ENCODE results near the gene ENPP7. TPM values are rescaled to one million over a fixed set of nuclear protein-coding genes. Genes with fewer than 3 reads are reported as not detected.

The ENPP7 gene
- total RNA-seq, 1 donor from 2014 or later = not detected

- peaks cover 6% of the 10 kb centered on the region for H3K27me3 ChIP-seq (ENCODE audit: control insufficient read depth, insufficient read depth, low read length)
- DNase-seq (ENCODE audit: low read depth) = no peak
- no peak overlapping the region for H3K4me3 ChIP-seq (ENCODE audit: low read depth, low read length)
- no peaks in the 10 kb centered on the region for H3K36me3 ChIP-seq (ENCODE audit: control insufficient read depth, insufficient read depth, low read length)
- TF ChIP-seq, protein P1, sequence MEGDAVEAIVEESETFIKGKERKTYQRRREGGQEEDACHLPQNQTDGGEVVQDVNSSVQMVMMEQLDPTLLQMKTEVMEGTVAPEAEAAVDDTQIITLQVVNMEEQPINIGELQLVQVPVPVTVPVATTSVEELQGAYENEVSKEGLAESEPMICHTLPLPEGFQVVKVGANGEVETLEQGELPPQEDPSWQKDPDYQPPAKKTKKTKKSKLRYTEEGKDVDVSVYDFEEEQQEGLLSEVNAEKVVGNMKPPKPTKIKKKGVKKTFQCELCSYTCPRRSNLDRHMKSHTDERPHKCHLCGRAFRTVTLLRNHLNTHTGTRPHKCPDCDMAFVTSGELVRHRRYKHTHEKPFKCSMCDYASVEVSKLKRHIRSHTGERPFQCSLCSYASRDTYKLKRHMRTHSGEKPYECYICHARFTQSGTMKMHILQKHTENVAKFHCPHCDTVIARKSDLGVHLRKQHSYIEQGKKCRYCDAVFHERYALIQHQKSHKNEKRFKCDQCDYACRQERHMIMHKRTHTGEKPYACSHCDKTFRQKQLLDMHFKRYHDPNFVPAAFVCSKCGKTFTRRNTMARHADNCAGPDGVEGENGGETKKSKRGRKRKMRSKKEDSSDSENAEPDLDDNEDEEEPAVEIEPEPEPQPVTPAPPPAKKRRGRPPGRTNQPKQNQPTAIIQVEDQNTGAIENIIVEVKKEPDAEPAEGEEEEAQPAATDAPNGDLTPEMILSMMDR (IDR thresholded peaks at IDR 0.05; ENCODE audit: insufficient read depth, low read length, poor library complexity, severe bottlenecking) = no peak
Observed at GRCh38 chr17:79706931-79707850, 23.6 kb upstream of the ENPP7 start.

- no peak for DNase-seq (ENCODE audit: low read depth)
- TF ChIP-seq, protein P1 (IDR thresholded peaks at IDR 0.05; ENCODE audit: insufficient read depth, low read length, poor library complexity, severe bottlenecking) = peak; percentile 68
- H3K4me3 ChIP-seq (ENCODE audit: low read depth, low read length) = no peak overlapping the region
Observed at GRCh38 chr17:79707931-79708891, 22.5 kb upstream of the ENPP7 start.

GRCh38 chr17:79711715-79712305 lies 18.9 kb upstream of the ENPP7 start:
- H3K4me3 ChIP-seq (ENCODE audit: low read depth, low read length) = no peak overlapping the region
- H3K27me3 ChIP-seq (ENCODE audit: control insufficient read depth, insufficient read depth, low read length) = peaks cover 8% of the 10 kb centered on the region
- TF ChIP-seq, protein P1 (IDR thresholded peaks at IDR 0.05; ENCODE audit: insufficient read depth, low read length, poor library complexity, severe bottlenecking) = no peak
- no peaks in the 10 kb centered on the region for H3K36me3 ChIP-seq (ENCODE audit: control insufficient read depth, insufficient read depth, low read length)
- DNase-seq (ENCODE audit: low read depth) = no peak

More at GRCh38 chr17:79707931-79708891, 22.5 kb upstream of the ENPP7 start:
- Histone ChIP-seq H3K36me3 (ENCODE audit: control insufficient read depth, insufficient read depth, low read length) (no peaks in the 10 kb centered on the region), H3K27me3 (ENCODE audit: control insufficient read depth, insufficient read depth, low read length) (peaks cover 2% of the 10 kb centered on the region)

GRCh38 chr17:79713391-79713790 lies 17.4 kb upstream of the ENPP7 start:
- Histone ChIP-seq H3K27me3 (ENCODE audit: control insufficient read depth, insufficient read depth, low read length) (peaks cover 8% of the 10 kb centered on the region), H3K36me3 (ENCODE audit: control insufficient read depth, insufficient read depth, low read length) (no peaks in the 10 kb centered on the region), H3K4me3 (ENCODE audit: low read depth, low read length) (no peak overlapping the region)
- TF ChIP-seq, protein P1 (IDR thresholded peaks at IDR 0.05; ENCODE audit: insufficient read depth, low read length, poor library complexity, severe bottlenecking) = no peak
- DNase-seq (ENCODE audit: low read depth) = no peak

DNA sequence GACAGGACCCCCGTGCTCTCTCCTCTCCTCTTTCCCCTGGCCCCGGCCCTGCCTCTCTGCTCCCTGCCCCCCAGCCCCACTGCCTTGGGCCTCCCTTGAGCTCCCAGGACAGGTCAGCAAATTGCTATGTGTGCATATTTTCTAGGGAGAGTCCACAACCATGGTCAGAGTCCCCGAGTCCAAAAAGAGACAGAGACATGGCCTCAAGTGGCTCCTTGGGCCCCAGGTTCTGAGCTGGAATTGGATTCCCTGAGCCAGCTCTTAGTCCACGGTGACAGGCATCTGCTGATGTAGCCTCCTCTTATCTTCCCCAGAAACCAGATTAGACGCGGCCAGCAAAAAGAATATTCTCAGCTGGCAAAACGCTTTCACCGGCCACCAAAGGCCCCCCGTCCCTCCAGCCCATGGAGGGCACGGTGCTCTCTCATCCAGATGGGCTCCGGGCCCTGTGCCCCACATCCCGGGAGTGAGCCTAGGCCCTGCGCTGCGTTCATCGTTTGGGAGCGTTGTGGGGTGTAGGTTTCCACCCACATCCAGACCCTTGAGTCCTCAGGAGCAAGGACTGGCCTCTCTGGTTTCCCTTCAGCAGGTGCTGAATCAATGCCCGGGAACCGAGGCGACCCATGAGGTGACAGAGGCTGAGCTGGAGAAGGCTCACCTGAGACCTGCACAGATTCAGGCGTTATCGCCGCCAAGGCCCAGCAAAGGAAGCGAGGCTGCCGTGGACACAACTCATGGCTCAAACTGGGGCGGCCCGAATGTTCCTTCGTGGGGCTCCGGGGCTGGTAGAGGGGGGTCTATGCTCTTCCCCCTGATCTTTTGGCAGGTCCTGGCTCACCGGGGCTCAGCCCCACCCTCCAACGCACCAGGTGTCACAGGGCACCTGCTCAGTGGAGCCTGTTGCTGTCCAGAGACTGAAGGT lies 16.3 kb upstream of the ENPP7 start:
- Histone ChIP-seq H3K36me3 (ENCODE audit: control insufficient read depth, insufficient read depth, low read length) (no peaks in the 10 kb centered on the region), H3K27me3 (ENCODE audit: control insufficient read depth, insufficient read depth, low read length) (peaks cover 8% of the 10 kb centered on the region), H3K4me3 (ENCODE audit: low read depth, low read length) (no peak overlapping the region)
- TF ChIP-seq, protein P1 (IDR thresholded peaks at IDR 0.05; ENCODE audit: insufficient read depth, low read length, poor library complexity, severe bottlenecking) = no peak
- DNase-seq (ENCODE audit: low read depth) = no peak
